Mucosa of rectum (tissue), 2 donors: ENCODE measurements around the gene MYPOP.
A peak's percentile ranks its signal among the peaks of the same experiment; 100 is the strongest.

Experiments
- H3K27ac ChIP-seq, 2 donors: one replicate each; pipeline ENCODE4 v1.7.0; 2013; ENCODE audit warnings: inconsistent platforms in 2 of 2, low read depth in 2 of 2, low read length in 2 of 2
- H3K27me3 ChIP-seq, 2 donors: one replicate each; pipeline ENCODE4 v1.7.0; 2013; ENCODE audit warnings: low read length in 2 of 2; ENCODE audit not compliant: control insufficient read depth in 2 of 2, insufficient read depth in 2 of 2
- H3K36me3 ChIP-seq, 2 donors: one replicate each; pipeline ENCODE4 v1.7.0; 2013; ENCODE audit warnings: low read length in 2 of 2; ENCODE audit not compliant: control insufficient read depth in 2 of 2, insufficient read depth in 2 of 2
- H3K4me1 ChIP-seq, 2 donors: one replicate each; pipeline ENCODE4 v1.7.0; 2013; ENCODE audit warnings: low read length in 2 of 2, mild to moderate bottlenecking in 1 of 2; ENCODE audit not compliant: control insufficient read depth in 2 of 2, insufficient read depth in 2 of 2
- H3K4me3 ChIP-seq, 2 donors: one replicate each; pipeline ENCODE4 v1.7.0; 2013; ENCODE audit warnings: low read length in 2 of 2
- H3K9ac ChIP-seq, 2 donors: one replicate each; pipeline ENCODE4 v1.7.0; 2013; ENCODE audit warnings: low read length in 2 of 2, low read depth in 1 of 2, mild to moderate bottlenecking in 1 of 2
- H3K9me3 ChIP-seq, 2 donors: one replicate each; pipeline ENCODE4 v1.7.0; 2013; ENCODE audit warnings: low read length in 2 of 2; ENCODE audit not compliant: control insufficient read depth in 2 of 2
- donor health status: healthy.
- donor health status: Normal muscosa, but diverticular disease.

The MYPOP gene

GRCh38 chr19:45884682-45885555, 17.5 kb downstream of the MYPOP start:
- peak overlapping the region; percentile 83 to 85 for H3K4me3 ChIP-seq
- H3K9me3 ChIP-seq = no peaks in the 10 kb centered on the region
- H3K9ac ChIP-seq = peak overlapping the region; percentile 70 to 84
- H3K4me1 ChIP-seq = peaks cover 41 to 45% of the 10 kb centered on the region in 2 donors
- no peaks in the 10 kb centered on the region for H3K27me3 ChIP-seq
- H3K36me3 ChIP-seq = no peaks in the 10 kb centered on the region
- peak overlapping the region; percentile 85 to 90 for H3K27ac ChIP-seq

- H3K27ac ChIP-seq = peak overlapping the region in 1 of 2 donors; percentile 34
- H3K4me1 ChIP-seq = peaks cover 41 to 49% of the 10 kb centered on the region in 2 donors
- H3K36me3 ChIP-seq = no peaks in the 10 kb centered on the region
- H3K9ac ChIP-seq = peak overlapping the region in 1 of 2 donors; percentile 28
- H3K9me3 ChIP-seq = no peaks in the 10 kb centered on the region
- peak overlapping the region in 1 of 2 donors; percentile 45 for H3K4me3 ChIP-seq
- no peaks in the 10 kb centered on the region for H3K27me3 ChIP-seq
Measured at GRCh38 chr19:45883881-45884681, 18.3 kb downstream of the MYPOP start.

GRCh38 chr19:45883586-45883880, 18.9 kb downstream of the MYPOP start:
- H3K9ac ChIP-seq = peak overlapping the region in 1 of 2 donors; percentile 28
- H3K4me3 ChIP-seq = peak overlapping the region; percentile 45 to 70
- H3K27ac ChIP-seq = peak overlapping the region in 1 of 2 donors; percentile 34
- no peaks in the 10 kb centered on the region for H3K9me3 ChIP-seq
- no peaks in the 10 kb centered on the region for H3K27me3 ChIP-seq
- H3K4me1 ChIP-seq = peaks cover 43 to 53% of the 10 kb centered on the region in 2 donors
- H3K36me3 ChIP-seq = no peaks in the 10 kb centered on the region

- H3K27me3 ChIP-seq = no peaks in the 10 kb centered on the region
- peak overlapping the region; percentile 70 to 77 for H3K4me3 ChIP-seq
- H3K9me3 ChIP-seq = no peaks in the 10 kb centered on the region
- H3K36me3 ChIP-seq = no peaks in the 10 kb centered on the region
- H3K9ac ChIP-seq = peak overlapping the region; percentile 89 to 90
- peaks cover 47 to 58% of the 10 kb centered on the region in 2 donors for H3K4me1 ChIP-seq
- H3K27ac ChIP-seq = peak overlapping the region; percentile 94 to 97
Measured at GRCh38 chr19:45882652-45883585, 19.5 kb downstream of the MYPOP start.

GRCh38 chr19:45881909-45882528, 20.4 kb downstream of the MYPOP start:
- no peaks in the 10 kb centered on the region for H3K36me3 ChIP-seq
- H3K9ac ChIP-seq = peak overlapping the region; percentile 68 to 89
- peaks cover 56 to 64% of the 10 kb centered on the region in 2 donors for H3K4me1 ChIP-seq
- H3K27ac ChIP-seq = peak overlapping the region; percentile 94 to 97
- H3K9me3 ChIP-seq = no peaks in the 10 kb centered on the region
- no peaks in the 10 kb centered on the region for H3K27me3 ChIP-seq
- peak overlapping the region; percentile 70 to 77 for H3K4me3 ChIP-seq

- H3K27ac ChIP-seq = peak overlapping the region; percentile 94 to 97
- peak overlapping the region in 1 of 2 donors; percentile 77 for H3K4me3 ChIP-seq
- peaks cover 59 to 65% of the 10 kb centered on the region in 2 donors for H3K4me1 ChIP-seq
- H3K9me3 ChIP-seq = no peaks in the 10 kb centered on the region
- H3K27me3 ChIP-seq = no peaks in the 10 kb centered on the region
- H3K9ac ChIP-seq = peak overlapping the region; percentile 14 to 89
- no peaks in the 10 kb centered on the region for H3K36me3 ChIP-seq
Measured at GRCh38 chr19:45881082-45881908, 21.1 kb downstream of the MYPOP start.

GRCh38 chr19:45879971-45880370, 22.4 kb downstream of the MYPOP start:
- no peaks in the 10 kb centered on the region for H3K36me3 ChIP-seq
- peak overlapping the region in 1 of 2 donors; percentile 3 for H3K9ac ChIP-seq
- H3K27ac ChIP-seq = peak overlapping the region in 1 of 2 donors; percentile 11
- no peak overlapping the region for H3K4me3 ChIP-seq
- peaks cover 56 to 64% of the 10 kb centered on the region in 2 donors for H3K4me1 ChIP-seq
- H3K9me3 ChIP-seq = no peaks in the 10 kb centered on the region
- no peaks in the 10 kb centered on the region for H3K27me3 ChIP-seq

- Histone ChIP-seq H3K36me3 (peaks cover under 1 to 1% of the 10 kb centered on the region in 2 donors), H3K9me3 (no peaks in the 10 kb centered on the region), H3K4me1 (peaks cover 47 to 62% of the 10 kb centered on the region in 2 donors), H3K4me3 (no peak overlapping the region), H3K9ac (no peak overlapping the region), H3K27ac (peak overlapping the region; percentile 78 to 87), H3K27me3 (no peaks in the 10 kb centered on the region)
Measured at GRCh38 chr19:45879055-45879454, 23.4 kb downstream of the MYPOP start.
